Pancreas (tissue), 10 donors: ENCODE results near the gene TRIM4. TPM values are rescaled to one million over a fixed set of nuclear protein-coding genes. Genes with fewer than 3 reads are reported as not detected.

Experiments used
- ATAC-seq, 4 donors: fragments of 200-7000 bp; cut with Tn5 transposase; one replicate each; pipeline versions ENCODE4 v1.8.0 to v1.9.1; 2020; ENCODE audit warnings: mild to moderate bottlenecking in 4 of 4, moderate library complexity in 4 of 4
- DNase-seq, 6 donors: peaks; one replicate each; pipeline ENCODE4 v3.0.0-alpha.2; 2020
- FAIRE-seq: peaks from 2 replicates; lab custom pipeline; 2012; peaks lifted over from hg19 to GRCh38; lab: Jason Lieb, UNC
- H3K27ac ChIP-seq, 4 donors: fragments of 200-600 bp; sonication (generic); 1 replicate in 3 of 4; 2 replicates in 1 of 4; pipeline versions ENCODE4 v1.5.0 to v1.8.0; 2020
- H3K27me3 ChIP-seq, 4 donors: fragments of 200-600 bp; one replicate each; pipeline ENCODE4 v1.8.0; 2021
- H3K36me3 ChIP-seq, 3 donors: fragments of 200-600 bp; sonication (generic) in 1 of 3; one replicate each; pipeline versions ENCODE4 v1.5.0 to v1.8.0; 2020 to 2021
- H3K4me1 ChIP-seq, 3 donors: fragments of 200-600 bp; one replicate each; pipeline ENCODE4 v1.8.0; 2021
- H3K4me3 ChIP-seq, 4 donors: fragments of 200-600 bp; sonication (generic) in 2 of 4; one replicate each; pipeline versions ENCODE4 v1.5.0 to v1.8.0; 2020 to 2021
- H3K9me3 ChIP-seq, 4 donors: fragments of 200-600 bp; one replicate each; pipeline ENCODE4 v1.8.0; 2021
- CTCF ChIP-seq, 4 donors: fragments of 200-600 bp; sonication (generic) in 3 of 4; IDR thresholded peaks; one replicate each; pipeline versions ENCODE4 v1.5.0 to v1.8.0; 2021; ENCODE audit warnings: antibody characterized with exemption in 4 of 4
- WGBS, 2 donors: extraction: QIAGEN DNeasy Blood & Tissue Kit; methylation state at CpG; one replicate each; pipeline ENCODE4 v1.1.7; 2013; 5-methylcytosine and 5-hydroxymethylcytosine counted together
- intact Hi-C, 3 donors: fragments of 100-400 bp; cut with DNase I; formaldehyde crosslinking; loops; one replicate each; pipeline versions ENCODE4 v1.11.1 to v1.14.2; 2022
- polyA plus RNA-seq, 2 donors: library from polyadenylated mRNA; stranded (reverse); fragments of 200-250 nt; gene quantifications; one replicate each; pipeline ENCODE4 v1.2.3, GENCODE V29; 2013
- total RNA-seq, 6 donors: library from RNA; stranded (reverse); fragmentation: NEBNext Ultra II Directional in 4 of 6; extraction: Animal tissue kit (Norgen Biotek cat#: 25700) in 4 of 6; gene quantifications; one replicate each; pipeline versions ENCODE4 v1.2.1 to v1.2.4, GENCODE V29; 2021 to 2023
- donor health status: healthy with polysubstance abuse.
- donor health status: DM: no; HTN: no; CAD: no; lungs with moderate emphysema.
- donor health status: DM: no; HTN: no; CAD: no.
- donor health status: control.
- donor health status: control.
- donor health status: Bipolar disorder and iron deficiency.
- donor health status: DM: yes; HTN: yes; CAD: no.
- donor health status: DM: no; HTN: no; CAD: no.
- donor health status: DM: no; HTN: no; CAD: no.
- donor health status: DM: yes; HTN: yes; CAD: no.

The TRIM4 gene
- total and polyA plus RNA-seq, 8 donors = 9.4 to 18.6 (median 15.7) TPM

GRCh38 chr7:99928188-99928587, 8.9 kb upstream of the TRIM4 start:
- Histone ChIP-seq H3K4me1 (no peaks in the 10 kb centered on the region), H3K4me3 (no peak overlapping the region), H3K27ac (no peak overlapping the region), H3K9me3 (no peaks in the 10 kb centered on the region), H3K27me3 (no peaks in the 10 kb centered on the region), H3K36me3 (no peaks in the 10 kb centered on the region)
- TF ChIP-seq CTCF (IDR thresholded peaks at IDR 0.05) = no peak
- ATAC-seq (no peak), DNase-seq (no peak), FAIRE-seq (no peak)
- intact Hi-C loops = loop anchor here in 1 of 3 donors (10.0 kb wide), 2 partner anchors 57 to 127 kb away; no protein-coding TSS in a partner anchor
- 64 to 73% methylated on average over 2 of the region's 2 CpGs for WGBS, 2 donors

- no peaks in the 10 kb centered on the region for H3K9me3 ChIP-seq
- no peak for ATAC-seq
- no peaks in the 10 kb centered on the region for H3K27me3 ChIP-seq
- 62 to 70% methylated on average over 5 of the region's 5 CpGs for WGBS, 2 donors
- no peak for FAIRE-seq
- no peak overlapping the region for H3K4me3 ChIP-seq
- no peak overlapping the region for H3K27ac ChIP-seq
- H3K4me1 ChIP-seq = no peaks in the 10 kb centered on the region
- intact Hi-C loops = loop anchor here in 1 of 3 donors (10.0 kb wide), 2 partner anchors 57 to 127 kb away; no protein-coding TSS in a partner anchor
- DNase-seq = no peak
- H3K36me3 ChIP-seq = no peaks in the 10 kb centered on the region
- TF ChIP-seq CTCF (IDR thresholded peaks at IDR 0.05) = no peak
Observed at GRCh38 chr7:99927536-99927935, 8.2 kb upstream of the TRIM4 start.

- H3K27ac ChIP-seq = no peak overlapping the region
- H3K27me3 ChIP-seq = no peaks in the 10 kb centered on the region
- TF ChIP-seq CTCF (IDR thresholded peaks at IDR 0.05) = no peak
- intact Hi-C loops = loop anchor here in 1 of 3 donors (10.0 kb wide), 2 partner anchors 58 to 128 kb away; no protein-coding TSS in a partner anchor
- DNase-seq (no peak), ATAC-seq (no peak), FAIRE-seq (no peak)
- H3K9me3 ChIP-seq = no peaks in the 10 kb centered on the region
- no peaks in the 10 kb centered on the region for H3K36me3 ChIP-seq
- no peaks in the 10 kb centered on the region for H3K4me1 ChIP-seq
- H3K4me3 ChIP-seq = no peak overlapping the region
Observed at GRCh38 chr7:99926321-99926720, 7.0 kb upstream of the TRIM4 start.

GRCh38 chr7:99923200-99923599, 3.9 kb upstream of the TRIM4 start:
- no peak for ATAC-seq
- peaks cover 3 to 8% (median 7%) of the 10 kb centered on the region in 3 donors for H3K4me1 ChIP-seq
- H3K4me3 ChIP-seq = no peak overlapping the region
- H3K27ac ChIP-seq = no peak overlapping the region
- H3K36me3 ChIP-seq = no peaks in the 10 kb centered on the region
- no peaks in the 10 kb centered on the region for H3K27me3 ChIP-seq
- intact Hi-C loops = loop anchor here in 1 of 3 donors (10.0 kb wide), 2 partner anchors 62 to 132 kb away; no protein-coding TSS in a partner anchor
- no peak for DNase-seq
- FAIRE-seq = no peak
- 88 to 91% methylated on average over 3 of the region's 3 CpGs for WGBS, 2 donors
- no peak for TF ChIP-seq CTCF (IDR thresholded peaks at IDR 0.05)
- H3K9me3 ChIP-seq = no peaks in the 10 kb centered on the region

- Histone ChIP-seq H3K4me3 (peak overlapping the region; percentile 85 to 96 (median 88)), H3K27me3 (no peaks in the 10 kb centered on the region), H3K27ac (peak overlapping the region in 1 of 4 donors; percentile 85), H3K36me3 (no peaks in the 10 kb centered on the region), H3K9me3 (no peaks in the 10 kb centered on the region), H3K4me1 (peaks cover 17 to 22% (median 21%) of the 10 kb centered on the region in 3 donors)
- no peak for TF ChIP-seq CTCF (IDR thresholded peaks at IDR 0.05)
- intact Hi-C loops = loop anchor here in 1 of 3 donors (10.0 kb wide), 2 partner anchors 65 to 135 kb away; no protein-coding TSS in a partner anchor
- 50 to 60% methylated on average over 3 of the region's 3 CpGs for WGBS, 2 donors
- ATAC-seq (no peak), FAIRE-seq (no peak), DNase-seq (no peak)
Observed at GRCh38 chr7:99920149-99920548, 819 bp upstream of the TRIM4 start.
